GM04503 (cell line): ENCODE measurements around the gene WDR93.

Source experiments
- DNase-seq: peaks from one replicate; pipeline ENCODE4 v3.0.0-alpha.2; 2012; ENCODE audit warnings: low read depth

WDR93 gene

DNA sequence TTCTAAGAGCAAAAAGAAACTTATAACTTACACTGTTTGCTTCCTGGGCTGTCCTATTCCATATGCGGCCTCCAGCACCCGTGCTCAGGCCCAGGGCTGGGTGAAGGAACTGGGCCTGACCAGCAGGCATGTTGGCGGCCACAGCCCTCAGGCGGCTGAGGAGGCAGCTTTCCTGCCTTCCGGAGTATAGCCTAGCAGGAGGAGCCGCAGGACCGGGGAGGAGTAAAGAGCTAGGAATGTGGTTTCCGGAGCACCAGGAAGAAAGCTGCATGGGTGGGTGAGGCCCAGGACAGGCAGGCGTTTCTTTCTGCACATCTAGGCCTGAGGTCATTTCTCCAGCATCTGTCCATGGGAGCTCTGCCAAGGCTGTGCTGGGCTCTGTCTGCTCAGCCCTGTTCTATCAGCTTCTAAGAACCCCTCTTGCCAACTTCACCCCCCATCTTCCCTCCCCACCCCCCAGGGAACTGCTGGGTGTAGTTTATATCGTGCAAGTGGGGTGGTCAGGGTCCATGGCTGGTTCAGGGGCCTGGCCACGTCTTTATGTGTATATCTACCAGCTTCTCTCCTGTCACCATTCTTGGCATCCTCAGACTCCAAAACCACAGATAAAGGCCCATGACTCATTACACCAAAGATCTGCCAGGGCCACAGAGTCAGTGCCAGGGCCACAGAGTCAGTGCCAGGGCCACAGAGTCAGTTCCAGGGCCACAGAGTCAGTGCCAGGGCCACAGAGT, 27.6 kb upstream of the WDR93 start:
- peak; percentile 93 for DNase-seq

GRCh38 chr15:89664441-89665350, 25.9 kb upstream of the WDR93 start:
- no peak for DNase-seq

DNA sequence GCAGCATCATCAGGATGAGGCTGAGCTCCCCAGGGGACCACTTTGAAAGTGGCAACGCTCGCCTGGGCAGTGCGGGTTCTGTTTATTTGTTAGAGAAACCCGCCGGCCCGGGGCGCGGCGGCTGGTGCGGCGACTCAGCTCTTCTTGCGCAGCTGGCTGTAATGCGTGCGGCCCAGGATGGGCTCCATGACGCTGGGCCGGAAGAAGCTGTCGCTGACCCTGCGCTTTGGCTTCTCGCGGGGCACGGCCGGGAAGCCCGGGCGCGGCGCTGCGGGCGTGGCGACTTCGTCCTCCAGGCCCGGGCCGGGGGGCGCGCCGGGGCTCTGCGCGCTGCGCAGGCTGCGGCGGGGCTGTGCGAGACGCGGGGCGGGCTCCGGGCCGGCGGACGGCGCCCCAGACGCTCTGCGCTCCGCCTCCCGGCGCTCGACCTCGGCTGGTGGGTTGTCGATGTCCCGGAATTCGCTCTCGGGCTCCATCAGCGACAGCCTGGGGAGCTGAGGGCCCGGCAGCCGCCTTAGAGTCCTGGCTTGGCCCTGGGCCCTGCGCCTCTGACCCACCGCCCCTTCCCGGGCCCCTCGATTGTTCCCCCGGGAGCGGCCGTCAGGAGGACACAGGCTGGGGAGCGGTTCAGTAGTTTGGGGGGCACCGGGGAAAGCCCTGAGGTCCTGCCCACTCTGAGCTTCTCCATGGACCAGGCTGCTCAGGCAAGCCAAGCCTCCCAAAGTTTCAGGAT, 25.0 kb upstream of the WDR93 start:
- DNase-seq = no peak

DNA sequence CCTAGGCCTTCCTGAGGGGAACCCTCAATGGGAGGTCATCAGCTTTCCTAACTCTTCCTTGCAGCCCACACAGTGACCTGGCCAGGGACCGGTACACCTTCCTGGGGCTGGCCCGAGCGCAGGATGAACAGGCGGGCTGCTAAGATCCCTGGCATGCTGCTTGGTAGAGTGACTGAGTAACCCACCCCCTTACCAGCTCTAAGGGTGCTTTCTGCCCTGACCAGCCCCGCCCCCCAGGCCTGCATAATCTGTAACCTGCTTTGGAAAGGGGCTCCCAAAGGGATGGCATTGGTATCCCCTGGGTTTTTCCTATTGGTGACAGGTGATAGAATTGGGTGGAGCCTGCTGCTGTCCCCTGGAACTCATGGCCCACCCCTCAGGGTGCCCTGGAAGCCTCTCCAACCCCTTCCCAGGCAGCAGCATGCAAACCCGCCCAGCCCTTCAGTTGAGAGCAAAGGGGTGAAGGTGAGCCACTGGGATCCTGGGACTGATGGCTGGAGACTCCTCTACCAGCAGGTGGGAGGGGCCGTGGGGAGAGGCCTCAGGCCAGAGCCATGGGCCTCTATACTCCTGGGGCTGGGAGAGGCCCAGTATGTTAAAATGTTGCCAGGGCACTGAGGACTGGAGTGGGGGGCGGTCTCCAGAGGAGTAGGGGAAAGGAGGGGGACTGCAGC, 24.3 kb upstream of the WDR93 start:
- no peak for DNase-seq

GRCh38 chr15:89666858-89667705, 23.5 kb upstream of the WDR93 start:
- DNase-seq = no peak

DNA sequence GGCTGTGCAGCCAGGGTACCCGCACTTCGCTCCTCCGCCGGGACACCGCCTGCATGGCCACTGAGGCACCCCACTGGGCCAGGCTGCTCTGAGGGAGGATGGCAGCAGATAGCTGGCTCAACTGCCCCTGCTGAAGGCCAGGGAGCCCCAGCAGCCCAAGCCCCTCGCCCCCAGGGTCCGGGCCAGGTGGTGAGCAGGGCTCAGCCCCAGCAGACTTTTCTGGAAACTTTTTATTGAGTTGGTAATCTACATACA, 23.0 kb upstream of the WDR93 start:
- no peak for DNase-seq

- DNase-seq = no peak
These were observed 22.4 kb upstream of the WDR93 start for GRCh38 chr15:89668171-89668570.

GRCh38 chr15:89669309-89669865, 21.2 kb upstream of the WDR93 start:
- no peak for DNase-seq

GRCh38 chr15:89669941-89670340, 20.7 kb upstream of the WDR93 start:
- DNase-seq = no peak

GRCh38 chr15:89670971-89671560, 19.5 kb upstream of the WDR93 start:
- no peak for DNase-seq

DNA sequence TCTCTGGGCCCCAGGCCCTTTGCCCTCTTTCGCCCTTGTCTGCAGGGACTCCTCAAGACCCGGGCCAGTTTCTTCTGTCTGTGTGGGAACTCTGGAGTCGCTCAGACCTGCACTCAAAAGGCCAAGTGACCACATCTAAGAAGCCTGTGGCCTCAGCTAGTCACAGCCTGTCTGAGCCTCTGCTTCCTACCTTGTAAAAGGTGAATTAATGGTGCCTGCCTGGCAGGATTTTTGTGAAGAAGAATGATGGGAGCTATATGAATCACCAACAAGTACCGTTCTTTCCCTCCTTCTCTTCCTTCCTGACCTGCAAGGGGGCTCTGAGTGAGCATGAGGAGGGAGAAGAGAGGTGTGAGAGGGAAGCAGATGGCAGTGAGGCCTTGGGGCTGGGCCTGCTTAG, 18.9 kb upstream of the WDR93 start:
- no peak for DNase-seq

GRCh38 chr15:89672221-89673164, 18.1 kb upstream of the WDR93 start:
- no peak for DNase-seq

DNA sequence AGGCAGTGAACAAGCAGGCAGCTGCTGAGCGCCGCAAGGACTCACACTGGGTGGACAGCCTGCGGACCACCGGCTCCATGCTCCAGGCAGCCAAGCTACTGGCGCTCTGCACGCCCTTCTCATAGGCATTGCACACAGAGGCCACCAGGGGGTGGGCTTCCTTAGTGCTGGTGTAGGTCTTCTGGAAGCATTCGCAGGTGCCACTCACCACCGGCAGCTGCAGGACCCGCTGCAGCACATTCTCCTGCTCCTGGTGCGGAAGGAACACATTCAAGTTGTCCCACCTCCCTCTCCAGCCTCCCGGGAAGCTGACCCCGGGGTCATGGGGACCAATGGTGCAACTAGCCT, 17.5 kb upstream of the WDR93 start:
- no peak for DNase-seq

DNA sequence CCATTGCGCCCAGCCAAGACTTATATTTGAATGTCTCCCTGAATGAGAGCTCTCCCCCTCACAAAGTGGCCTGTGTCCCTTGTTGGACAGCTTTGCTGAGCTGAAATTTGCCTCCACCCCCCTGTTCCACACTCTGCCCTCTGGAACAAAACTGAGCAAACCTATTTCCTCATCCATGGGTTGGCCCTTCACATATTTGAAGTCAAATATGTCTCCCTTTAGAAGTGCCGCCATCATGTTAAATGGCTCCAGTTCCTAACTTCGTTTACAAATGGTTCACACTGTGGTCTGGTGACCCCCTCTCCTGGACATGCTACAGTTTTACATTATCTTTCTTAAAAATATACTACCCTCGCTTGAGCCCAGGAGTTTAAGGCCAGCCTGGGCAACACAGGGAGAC, 16.1 kb upstream of the WDR93 start:
- DNase-seq = no peak

DNA sequence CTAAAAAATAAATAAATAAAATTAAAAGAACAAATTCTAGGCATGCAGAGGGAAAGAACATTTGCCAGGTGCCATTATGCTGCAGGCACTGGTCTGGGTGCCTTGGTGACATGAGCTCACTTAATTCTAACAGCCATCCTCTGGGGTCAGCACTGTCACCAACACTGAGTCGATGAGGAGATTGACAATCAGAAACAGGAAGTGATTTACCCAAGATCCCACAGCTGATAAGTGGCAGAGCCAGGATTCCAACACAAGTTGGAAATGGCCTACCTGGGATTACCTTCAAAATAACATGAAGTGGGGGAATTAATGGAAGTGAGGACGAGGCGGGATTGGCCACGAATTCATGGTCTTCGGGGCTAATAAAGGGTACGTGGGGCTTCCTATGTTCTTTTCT, 15.0 kb upstream of the WDR93 start:
- DNase-seq = no peak

DNA sequence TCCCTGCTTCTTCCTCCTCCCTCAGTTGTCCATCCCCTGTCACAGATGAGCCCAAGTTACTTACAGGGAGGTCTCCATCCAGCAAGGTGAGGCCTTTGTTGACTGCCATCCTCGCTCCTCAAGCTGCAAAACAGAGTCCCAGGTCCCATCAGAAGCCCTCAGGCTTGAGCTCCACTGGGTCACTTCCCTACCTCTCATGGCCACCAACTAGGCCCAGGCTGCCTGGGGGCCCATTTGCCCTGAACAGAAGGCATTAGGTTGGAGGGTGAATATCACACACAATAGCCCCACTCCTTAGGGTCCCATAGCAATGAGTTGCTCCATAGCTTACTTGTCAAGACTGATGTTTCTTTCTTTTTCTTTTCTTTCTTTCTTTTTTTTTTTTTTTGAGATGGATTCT, 13.2 kb upstream of the WDR93 start:
- no peak for DNase-seq

- DNase-seq = no peak
These were observed 11.4 kb upstream of the WDR93 start, which contains the start of gene PLIN1 for GRCh38 chr15:89679212-89679611. TSS of gene PLIN1 (minus strand) at chr15:89679367. CDS start at chr15:89677489, 1,878 bp downstream.

DNA sequence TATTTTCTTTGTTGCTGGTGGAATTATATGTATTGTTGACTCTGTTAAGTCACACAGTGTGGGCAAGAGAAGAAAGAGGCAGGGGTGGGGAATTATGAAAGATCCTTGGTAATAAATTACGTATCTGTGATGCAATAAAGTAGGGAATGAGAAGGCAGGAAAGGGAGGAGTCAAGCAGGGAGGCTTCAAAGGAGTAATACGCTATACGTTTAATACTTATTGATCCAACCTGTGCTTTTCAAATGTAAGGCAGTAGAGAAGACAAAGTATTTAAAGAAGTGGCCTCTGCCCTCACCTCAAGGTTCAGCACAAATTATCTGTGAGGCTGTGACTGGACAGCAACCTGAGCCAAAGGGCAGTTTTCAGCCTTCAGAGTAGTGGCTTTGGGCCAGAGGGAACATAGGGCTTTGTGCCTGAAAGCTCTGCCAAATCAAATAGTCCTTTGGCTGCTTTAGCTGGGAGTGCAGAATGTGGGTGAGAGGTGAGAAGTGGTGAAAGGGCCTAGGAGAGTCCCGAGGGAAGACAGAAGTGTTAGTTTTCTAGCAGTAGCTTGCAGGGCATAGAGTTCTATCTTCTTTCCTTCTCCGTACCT, 10.2 kb upstream of the WDR93 start:
- peak; percentile 85 for DNase-seq

- no peak for DNase-seq
These were observed 9.5 kb upstream of the WDR93 start for GRCh38 chr15:89681146-89681545.
